Prostate gland (tissue), 2 donors: ENCODE data around the gene RANBP1. TPM values are rescaled to one million over a fixed set of nuclear protein-coding genes. Genes with fewer than 3 reads are reported as not detected.

Experiments
- DNase-seq: peaks from one replicate; pipeline ENCODE4 v3.0.0-alpha.2; 2019; ENCODE audit warnings: low spot score
- H3K27ac ChIP-seq, 2 donors: fragments of 200-600 bp; sonication (generic); 2 replicates each; pipeline ENCODE4 v1.5.1; 2017 to 2019
- H3K27me3 ChIP-seq: fragments of 200-600 bp; sonication (generic); replicated peaks from 2 replicates; pipeline ENCODE4 v1.5.1; 2019; ENCODE audit not compliant: insufficient read depth
- H3K36me3 ChIP-seq, 2 donors: fragments of 200-600 bp; sonication (generic); 1 replicate in 1 of 2; 2 replicates in 1 of 2; pipeline versions ENCODE4 v1.5.1 to v1.8.1; 2017 to 2019
- H3K4me1 ChIP-seq: fragments of 200-600 bp; sonication (generic); replicated peaks from 2 replicates; pipeline ENCODE4 v1.5.1; 2019
- H3K4me3 ChIP-seq, 2 donors: fragments of 200-600 bp; sonication (generic); 2 replicates each; pipeline ENCODE4 v1.5.1; 2017 to 2019
- H3K9me3 ChIP-seq: fragments of 200-600 bp; sonication (generic); 2 replicates; pipeline ENCODE4 v1.5.1; 2017
- POLR2A ChIP-seq: fragments of 450-650 bp; IDR thresholded peaks from one replicate; pipeline ENCODE4 v1.6.1; 2016; ENCODE audit warnings: antibody characterized with exemption, mild to moderate bottlenecking
- POLR2AphosphoS5 ChIP-seq: sonication (generic); formaldehyde crosslinking; IDR thresholded peaks from one replicate; pipeline ENCODE4 v1.6.1; 2017; ENCODE audit warnings: antibody characterized with exemption
- WGBS: methylation state at CpG from one replicate; pipeline ENCODE4 v1.1.5; 2018; 5-methylcytosine and 5-hydroxymethylcytosine counted together
- intact Hi-C: fragments of 100-400 bp; cut with DNase I; formaldehyde crosslinking; loops from one replicate; pipeline ENCODE4 v1.14.2; 2022
- total RNA-seq, 2 donors: library from RNA; depleted of rRNA; stranded (reverse); fragments of >200 nt; gene quantifications; one replicate each; pipeline ENCODE4 v1.1.0, GENCODE V29; 2016
- TF ChIP-seq, protein P1 (sequence below), 4 experiments: fragments of 200-600 bp in 2 of 4; fragments of 450-650 bp in 2 of 4; sonication (generic) in 2 of 4; IDR thresholded peaks; 1 replicate in 3 of 4; 2 replicates in 1 of 4; pipeline ENCODE4 v1.5.1; 2016 to 2019; ENCODE audit warnings: antibody characterized with exemption in 4 of 4, mild to moderate bottlenecking in 2 of 4, moderate library complexity in 2 of 4

Gene RANBP1
- total RNA-seq, 2 donors from 2014 or later, result 108 to 204 TPM

DNA sequence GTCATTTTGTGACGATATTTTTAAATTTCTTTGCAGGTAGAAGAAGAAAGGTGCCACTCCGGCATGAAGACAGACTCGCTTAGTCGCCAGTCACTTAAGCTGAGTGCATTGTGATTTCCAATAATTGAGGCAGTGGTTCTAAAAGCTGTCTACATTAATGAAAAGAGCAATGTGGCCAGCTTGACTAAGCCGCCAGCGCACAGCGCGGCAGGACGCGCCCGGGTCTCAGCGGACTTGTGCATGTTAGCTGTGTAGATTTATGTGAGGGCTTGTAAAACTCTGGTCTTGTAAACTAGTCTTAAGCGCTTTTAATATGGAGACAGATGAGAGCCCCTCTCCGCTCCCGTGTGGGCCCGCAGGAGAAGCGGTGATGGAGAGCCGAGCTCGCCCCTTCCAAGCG lies 30.3 kb upstream of the RANBP1 start:
- H3K4me1 ChIP-seq, result peaks cover 15% of the 10 kb centered on the region
- H3K27me3 ChIP-seq, result no peaks in the 10 kb centered on the region
- no peaks in the 10 kb centered on the region for H3K9me3 ChIP-seq
- H3K36me3 ChIP-seq, result peaks cover 9 to 41% of the 10 kb centered on the region in 2 donors
- WGBS, result 70% methylated on average over 20 of the region's 20 CpGs
- TF ChIP-seq, protein P1, sequence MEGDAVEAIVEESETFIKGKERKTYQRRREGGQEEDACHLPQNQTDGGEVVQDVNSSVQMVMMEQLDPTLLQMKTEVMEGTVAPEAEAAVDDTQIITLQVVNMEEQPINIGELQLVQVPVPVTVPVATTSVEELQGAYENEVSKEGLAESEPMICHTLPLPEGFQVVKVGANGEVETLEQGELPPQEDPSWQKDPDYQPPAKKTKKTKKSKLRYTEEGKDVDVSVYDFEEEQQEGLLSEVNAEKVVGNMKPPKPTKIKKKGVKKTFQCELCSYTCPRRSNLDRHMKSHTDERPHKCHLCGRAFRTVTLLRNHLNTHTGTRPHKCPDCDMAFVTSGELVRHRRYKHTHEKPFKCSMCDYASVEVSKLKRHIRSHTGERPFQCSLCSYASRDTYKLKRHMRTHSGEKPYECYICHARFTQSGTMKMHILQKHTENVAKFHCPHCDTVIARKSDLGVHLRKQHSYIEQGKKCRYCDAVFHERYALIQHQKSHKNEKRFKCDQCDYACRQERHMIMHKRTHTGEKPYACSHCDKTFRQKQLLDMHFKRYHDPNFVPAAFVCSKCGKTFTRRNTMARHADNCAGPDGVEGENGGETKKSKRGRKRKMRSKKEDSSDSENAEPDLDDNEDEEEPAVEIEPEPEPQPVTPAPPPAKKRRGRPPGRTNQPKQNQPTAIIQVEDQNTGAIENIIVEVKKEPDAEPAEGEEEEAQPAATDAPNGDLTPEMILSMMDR (IDR thresholded peaks at IDR 0.05), result no peak
- TF ChIP-seq POLR2A, result no peak
- no peak for TF ChIP-seq POLR2AphosphoS5
- H3K4me3 ChIP-seq, result no peak overlapping the region
- no peak overlapping the region for H3K27ac ChIP-seq
- no peak for DNase-seq
- intact Hi-C loops, result no loop called here

DNA sequence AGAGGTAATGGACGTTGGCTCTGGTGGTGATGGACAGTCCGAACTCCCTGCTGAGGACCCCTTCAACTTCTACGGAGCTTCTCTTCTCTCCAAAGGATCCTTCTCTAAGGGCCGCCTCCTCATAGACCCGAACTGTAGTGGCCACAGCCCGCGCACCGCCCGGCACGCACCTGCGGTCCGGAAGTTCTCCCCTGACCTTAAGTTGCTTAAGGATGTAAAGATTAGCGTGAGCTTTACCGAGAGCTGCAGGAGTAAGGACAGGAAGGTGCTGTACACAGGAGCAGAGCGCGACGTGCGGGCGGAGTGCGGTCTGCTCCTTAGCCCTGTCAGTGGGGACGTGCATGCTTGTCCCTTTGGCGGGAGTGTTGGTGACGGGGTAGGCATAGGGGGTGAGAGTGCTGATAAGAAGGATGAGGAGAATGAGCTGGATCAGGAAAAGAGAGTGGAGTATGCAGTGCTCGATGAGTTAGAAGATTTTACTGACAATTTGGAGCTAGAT lies 29.8 kb upstream of the RANBP1 start:
- Histone ChIP-seq H3K4me3 (no peak overlapping the region), H3K36me3 (peaks cover 13 to 46% of the 10 kb centered on the region in 2 donors), H3K4me1 (peaks cover 15% of the 10 kb centered on the region), H3K9me3 (no peaks in the 10 kb centered on the region), H3K27me3 (no peaks in the 10 kb centered on the region), H3K27ac (no peak overlapping the region)
- TF ChIP-seq POLR2AphosphoS5 (no peak), POLR2A (no peak)
- TF ChIP-seq, protein P1 (IDR thresholded peaks at IDR 0.05), result no peak
- no peak for DNase-seq
- intact Hi-C loops, result no loop called here
- 88% methylated on average over 24 of the region's 24 CpGs for whole genome bisulfite sequencing

DNA sequence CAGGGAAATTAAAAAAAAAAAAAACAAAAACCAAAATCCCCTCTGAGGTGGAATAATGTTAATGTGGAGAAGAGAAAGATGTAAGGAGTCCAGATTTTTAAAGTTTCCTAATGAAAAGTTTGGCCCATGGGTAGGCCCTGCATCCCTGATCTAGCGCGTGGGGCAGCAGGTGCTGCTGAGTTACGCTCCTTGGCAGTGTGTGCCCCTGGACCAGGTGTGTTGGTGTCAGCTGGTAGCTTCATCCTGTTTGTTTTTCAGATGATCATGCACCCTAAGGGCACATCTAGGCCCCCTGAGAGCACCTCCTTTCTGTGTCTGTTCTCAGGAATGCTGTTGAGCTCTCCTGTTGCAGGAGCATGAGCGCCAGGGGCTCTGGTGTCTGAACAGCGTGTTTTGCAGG lies 29.1 kb upstream of the RANBP1 start:
- H3K4me1 ChIP-seq, result peaks cover 15% of the 10 kb centered on the region
- H3K27me3 ChIP-seq, result no peaks in the 10 kb centered on the region
- no peak overlapping the region for H3K27ac ChIP-seq
- 92% methylated on average over 5 of the region's 5 CpGs for WGBS
- no peak overlapping the region for H3K4me3 ChIP-seq
- no peaks in the 10 kb centered on the region for H3K9me3 ChIP-seq
- intact Hi-C loops, result no loop called here
- no peak for DNase-seq
- H3K36me3 ChIP-seq, result peaks cover 13 to 52% of the 10 kb centered on the region in 2 donors
- TF ChIP-seq POLR2AphosphoS5 (no peak), POLR2A (no peak)
- TF ChIP-seq, protein P1 (IDR thresholded peaks at IDR 0.05), result no peak

DNA sequence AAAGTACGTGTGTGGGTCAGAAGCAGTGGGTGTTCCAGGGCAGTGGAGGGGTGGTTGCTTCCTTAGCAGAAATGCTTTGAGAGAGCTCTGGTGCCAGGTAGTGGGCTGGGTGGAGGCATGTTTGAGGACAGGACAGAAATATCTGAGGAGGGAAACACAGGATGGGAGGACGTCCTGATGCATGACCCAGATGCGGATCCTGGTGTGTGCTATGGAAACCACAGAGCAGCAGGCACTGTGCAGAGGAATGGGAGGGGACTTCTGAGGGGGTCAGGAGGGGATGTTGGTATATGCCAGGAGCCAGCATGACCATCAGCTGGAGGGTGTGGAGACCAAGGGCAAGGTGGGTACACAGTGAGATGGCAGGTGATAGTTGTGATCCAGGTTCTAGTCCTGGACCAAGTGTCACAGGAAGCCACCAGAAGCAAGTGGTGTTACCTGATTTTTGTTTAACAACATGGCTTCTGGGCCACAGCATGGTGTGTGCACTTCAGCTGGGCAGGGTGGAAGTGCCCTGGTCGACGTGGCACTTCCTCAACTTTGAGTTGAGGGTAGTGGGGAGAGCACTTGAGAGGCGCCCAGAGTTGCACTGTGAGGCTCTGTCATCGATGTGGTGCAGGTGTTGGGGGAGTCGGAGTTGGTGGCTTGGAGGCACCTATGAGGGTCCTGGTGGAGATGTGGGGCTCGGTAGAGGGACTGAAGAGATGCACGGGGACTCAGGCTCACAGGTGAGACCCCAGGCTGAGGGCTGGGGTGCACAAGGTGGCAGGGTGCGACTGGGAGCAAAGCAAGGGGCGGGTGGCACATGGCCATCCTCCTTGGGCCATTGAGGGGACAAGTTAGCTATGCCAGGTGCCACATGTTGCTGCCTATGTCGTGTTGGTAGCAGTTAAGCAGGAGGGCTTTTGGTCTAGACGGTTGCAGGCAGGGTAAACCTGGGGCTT lies 28.3 kb upstream of the RANBP1 start:
- DNase-seq, result no peak
- no peak overlapping the region for H3K27ac ChIP-seq
- H3K4me1 ChIP-seq, result peaks cover 15% of the 10 kb centered on the region
- H3K27me3 ChIP-seq, result no peaks in the 10 kb centered on the region
- intact Hi-C loops, result no loop called here
- peaks cover 13 to 60% of the 10 kb centered on the region in 2 donors for H3K36me3 ChIP-seq
- 91% methylated on average over 14 of the region's 14 CpGs for WGBS
- TF ChIP-seq POLR2A (no peak), POLR2AphosphoS5 (no peak)
- TF ChIP-seq, protein P1 (IDR thresholded peaks at IDR 0.05), result no peak
- H3K4me3 ChIP-seq, result no peak overlapping the region
- H3K9me3 ChIP-seq, result no peaks in the 10 kb centered on the region
